Endothelial cell of umbilical vein (primary cell): ENCODE measurements around the gene INPP5A. TPM values are rescaled to one million over a fixed set of nuclear protein-coding genes. Genes with fewer than 3 reads are reported as not detected.

Source experiments
- BruUV-seq: library from RNA; stranded (reverse); fragments of 400-500 nt; replicated peaks from 2 replicates; lab custom pipeline; 2021; lab: Mats Ljungman, UMichigan
- CTCF ChIA-PET: fragments of 300-600, 350-600 bp; sonication (Branson Sonifier 250); formaldehyde crosslinking; loops from one replicate; lab custom pipeline; 2021; ENCODE audit warnings: antibody characterized with exemption, inconsistent platforms; lab: Charles Lee
- POLR2A ChIA-PET: fragments of 300-600, 350-600 bp; sonication (Branson Sonifier 250); formaldehyde crosslinking; loops from one replicate; lab custom pipeline; 2021; ENCODE audit warnings: antibody characterized with exemption, inconsistent platforms; lab: Charles Lee
- DNase-seq: peaks from one replicate; pipeline ENCODE4 v3.0.0-alpha.2; 2011; ENCODE audit warnings: low read depth, low spot score
- FAIRE-seq: peaks from 2 replicates; lab custom pipeline; 2011; peaks lifted over from hg19 to GRCh38; lab: Jason Lieb, UNC
- H2AFZ ChIP-seq: 2 replicates; pipeline ENCODE4 v1.6.0; 2012; ENCODE audit warnings: low read depth, low read length, control low read depth, inconsistent platforms
- H3K27ac ChIP-seq: 2 replicates; pipeline ENCODE4 v1.5.1; 2011; ENCODE audit warnings: low read depth, mild to moderate bottlenecking, control low read depth, low read length, moderate library complexity; ENCODE audit not compliant: insufficient read depth
- H3K27me3 ChIP-seq, 2 experiments: 2 replicates each; pipeline versions ENCODE4 v1.6.0 to v1.6.1; 2011; ENCODE audit warnings: low read length in 2 of 2, mixed read lengths in 1 of 2; ENCODE audit not compliant: control insufficient read depth in 2 of 2, insufficient read depth in 2 of 2
- H3K36me3 ChIP-seq, 2 experiments: 2 replicates in 1 of 2; 3 replicates in 1 of 2; pipeline ENCODE4 v1.5.1; 2011; ENCODE audit warnings: low read length in 2 of 2, mild to moderate bottlenecking in 1 of 2, moderate library complexity in 1 of 2; ENCODE audit not compliant: control insufficient read depth in 2 of 2, insufficient read depth in 2 of 2; ENCODE audit errors: extremely low read depth in 1 of 2
- H3K4me1 ChIP-seq: 3 replicates; pipeline ENCODE4 v1.5.1; 2011; ENCODE audit warnings: mild to moderate bottlenecking, low read length; ENCODE audit not compliant: control insufficient read depth, insufficient read depth; ENCODE audit errors: extremely low read depth
- H3K4me2 ChIP-seq: 2 replicates; pipeline ENCODE4 v1.6.1; 2011; ENCODE audit warnings: low read length, control low read depth, mixed read lengths; ENCODE audit not compliant: insufficient read depth
- H3K4me3 ChIP-seq, 3 experiments: fragments of 200-600 bp in 1 of 3; sonication (generic), shearing (Covaris generic) in 1 of 3; replicated peaks in 1 of 3; 2 replicates each; pipeline ENCODE4 v1.5.1; 2011 to 2016; ENCODE audit warnings: control low read depth in 3 of 3, low read length in 3 of 3, mild to moderate bottlenecking in 2 of 3, inconsistent platforms in 1 of 3, low read depth in 1 of 3, moderate library complexity in 1 of 3; ENCODE audit not compliant: insufficient read depth in 1 of 3
- H3K79me2 ChIP-seq: 2 replicates; pipeline ENCODE4 v1.6.0; 2012; ENCODE audit warnings: low read length, inconsistent platforms; ENCODE audit not compliant: control insufficient read depth, insufficient read depth
- H3K9ac ChIP-seq: replicated peaks from 2 replicates; pipeline ENCODE3; 2011; ENCODE audit warnings: low read length, control low read depth; ENCODE audit not compliant: insufficient read depth; ENCODE audit errors: extremely low read depth
- H3K9me1 ChIP-seq: replicated peaks from 3 replicates; pipeline ENCODE4 v1.6.0; 2011; ENCODE audit warnings: mild to moderate bottlenecking, low read length; ENCODE audit not compliant: control insufficient read depth, insufficient read depth; ENCODE audit errors: extremely low read depth
- H3K9me3 ChIP-seq: replicated peaks from 2 replicates; pipeline ENCODE4 v1.5.1; 2012; ENCODE audit warnings: low read length, inconsistent platforms; ENCODE audit not compliant: control insufficient read depth, insufficient read depth
- H4K20me1 ChIP-seq: replicated peaks from 2 replicates; pipeline ENCODE3; 2011; ENCODE audit warnings: mild to moderate bottlenecking, low read length; ENCODE audit not compliant: control insufficient read depth, insufficient read depth; ENCODE audit errors: extremely low read depth
- CTCF ChIP-seq, 2 donors: IDR thresholded peaks; 1 replicate in 1 of 2; 2 replicates in 1 of 2; pipeline ENCODE4 v1.5.1; 2011; ENCODE audit warnings: low read length in 2 of 2, mild to moderate bottlenecking in 2 of 2, moderate library complexity in 2 of 2, control low read depth in 1 of 2, inconsistent platforms in 1 of 2, low read depth in 1 of 2; ENCODE audit not compliant: insufficient read depth in 1 of 2; ENCODE audit errors: extremely low read depth in 1 of 2
- EZH2 ChIP-seq: IDR thresholded peaks from 2 replicates; pipeline ENCODE4 v1.6.1; 2012; ENCODE audit warnings: borderline replicate concordance, low read depth, mild to moderate bottlenecking, moderate library complexity, low read length, inconsistent platforms; ENCODE audit not compliant: severe bottlenecking
- FOS ChIP-seq: IDR thresholded peaks from 2 replicates; pipeline ENCODE4 v1.6.1; 2011; ENCODE audit warnings: mild to moderate bottlenecking, low read length, moderate library complexity, borderline replicate concordance; ENCODE audit not compliant: insufficient read depth
- GATA2 ChIP-seq: IDR thresholded peaks from 2 replicates; pipeline ENCODE4 v1.7.0; 2011; ENCODE audit warnings: low read depth, mild to moderate bottlenecking, moderate library complexity, mixed read lengths, low read length; ENCODE audit not compliant: insufficient read length, insufficient read depth
- JUN ChIP-seq: IDR thresholded peaks from 2 replicates; pipeline ENCODE4 v1.6.1; 2011; ENCODE audit warnings: borderline replicate concordance, low read depth; ENCODE audit not compliant: insufficient read length, insufficient read depth
- MAX ChIP-seq: IDR thresholded peaks from 2 replicates; pipeline ENCODE4 v1.6.1; 2011; ENCODE audit not compliant: insufficient read depth, insufficient read length
- MYC ChIP-seq: IDR thresholded peaks from one replicate; pipeline ENCODE4 v1.6.1; 2011; ENCODE audit warnings: mild to moderate bottlenecking, low read depth, low read length
- POLR2A ChIP-seq: IDR thresholded peaks from 2 replicates; pipeline ENCODE4 v1.6.1; 2012; ENCODE audit warnings: low read depth, mild to moderate bottlenecking, control low read depth, low read length
- POLR2AphosphoS5 ChIP-seq: IDR thresholded peaks from 2 replicates; pipeline ENCODE4 v1.6.1; 2012; ENCODE audit warnings: low read depth, mild to moderate bottlenecking, control low read depth, low read length, moderate library complexity; ENCODE audit not compliant: insufficient read depth
- dilution Hi-C: fragments of 300-500 bp; cut with MboI; formaldehyde crosslinking; loops from one replicate; pipeline ENCODE4 v1.15.0; 2019; ENCODE audit warnings: low sequenced_read_pairs; ENCODE audit not compliant: extremely low pct_ligation_motif_present
- intact Hi-C: fragments of 100-400 bp; cut with micrococcal nuclease; formaldehyde crosslinking; loops from one replicate; pipeline ENCODE4 v1.10.0; 2022
- polyA plus RNA-seq, 4 experiments: library from polyadenylated mRNA; depleted of rRNA in 3 of 4; stranded (reverse) in 3 of 4; unstranded in 1 of 4; fragments of >200 nt; gene quantifications; 2 replicates each; pipeline versions ENCODE4 v1.2.1 to v1.2.3, GENCODE V29; 2011 to 2012; ENCODE audit warnings: missing spikeins in 1 of 4
- total RNA-seq: library from RNA; stranded (reverse); gene quantifications from 2 replicates; pipeline ENCODE4 v1.2.3, GENCODE V29; 2021

The INPP5A gene
- total and polyA plus RNA-seq, 2 donors (not counting 3 experiments of a cell fraction or from before 2014, with no cell fraction given): 22.9 to 33.2 TPM

- Histone ChIP-seq H3K4me3 (no peak overlapping the region), H4K20me1 (no peaks in the 10 kb centered on the region), H3K4me1 (no peaks in the 10 kb centered on the region), H3K27ac (no peak overlapping the region), H3K4me2 (no peak overlapping the region), H3K9me1 (no peaks in the 10 kb centered on the region), H3K27me3 (peaks cover 7 to 18% of the 10 kb centered on the region in 2 experiments), H2AFZ (no peak overlapping the region), H3K9ac (no peak overlapping the region), H3K9me3 (no peaks in the 10 kb centered on the region), H3K36me3 (no peaks in the 10 kb centered on the region), H3K79me2 (no peaks in the 10 kb centered on the region)
- dilution Hi-C loops (no loop called here), intact Hi-C loops (no loop called here)
- ChIA-PET CTCF (interaction anchor here (1.0 kb wide), 1 partner anchor 12 kb away, joined by 3 read pairs; no protein-coding TSS in a partner anchor), POLR2A (interaction anchor here (0.6 kb wide), 1 partner anchor 33 kb away, joined by 3 read pairs; no protein-coding TSS in a partner anchor)
- DNase-seq (no peak), FAIRE-seq (no peak)
- TF ChIP-seq MAX (no peak), POLR2A (no peak)
- no TSS peak for BruUV-seq
These were observed 9.4 kb upstream of the INPP5A start for GRCh38 chr10:132528064-132528691.

GRCh38 chr10:132532179-132532578 lies 5.4 kb upstream of the INPP5A start:
- Histone ChIP-seq H3K4me2 (no peak overlapping the region), H3K36me3 (no peaks in the 10 kb centered on the region), H4K20me1 (no peaks in the 10 kb centered on the region), H3K79me2 (no peaks in the 10 kb centered on the region), H3K27me3 (peaks cover 3 to 10% of the 10 kb centered on the region in 2 experiments), H3K9me3 (no peaks in the 10 kb centered on the region), H3K4me3 (no peak overlapping the region), H3K27ac (no peak overlapping the region), H3K9me1 (no peaks in the 10 kb centered on the region), H3K4me1 (peaks cover 4% of the 10 kb centered on the region), H2AFZ (no peak overlapping the region), H3K9ac (no peak overlapping the region)
- ChIA-PET CTCF (interaction anchor here (0.6 kb wide), 1 partner anchor 138 kb away, joined by 3 read pairs; no protein-coding TSS in a partner anchor), POLR2A (no interaction called here)
- intact Hi-C loops: no loop called here
- FAIRE-seq (no peak), DNase-seq (no peak)
- dilution Hi-C loops: no loop called here
- no TSS peak for BruUV-seq
- TF ChIP-seq MAX (no peak), FOS (no peak), CTCF (IDR thresholded peaks at IDR 0.05; ENCODE audit: extremely low read depth in 1 of 2, insufficient read depth in 1 of 2, low read depth in 1 of 2, low read length in 2 of 2) (no peak), JUN (no peak), MYC (no peak), GATA2 (no peak), POLR2AphosphoS5 (no peak), EZH2 (no peak)
